Embryonic facial prominence (tissue), 1 donor: ENCODE data around the gene RNF213.
A peak's percentile ranks its signal among the peaks of the same experiment; 100 is the strongest.
"Not testable (repeated sequence)": the region's sequence is repeated elsewhere in the genome, so short reads cannot be mapped to it uniquely, and the experiment has no call there.

Experiments used
- DNase-seq: peaks from one replicate; pipeline ENCODE4 v3.0.0-alpha.2; 2016; ENCODE audit errors: extremely low spot score

RNF213 gene

DNA sequence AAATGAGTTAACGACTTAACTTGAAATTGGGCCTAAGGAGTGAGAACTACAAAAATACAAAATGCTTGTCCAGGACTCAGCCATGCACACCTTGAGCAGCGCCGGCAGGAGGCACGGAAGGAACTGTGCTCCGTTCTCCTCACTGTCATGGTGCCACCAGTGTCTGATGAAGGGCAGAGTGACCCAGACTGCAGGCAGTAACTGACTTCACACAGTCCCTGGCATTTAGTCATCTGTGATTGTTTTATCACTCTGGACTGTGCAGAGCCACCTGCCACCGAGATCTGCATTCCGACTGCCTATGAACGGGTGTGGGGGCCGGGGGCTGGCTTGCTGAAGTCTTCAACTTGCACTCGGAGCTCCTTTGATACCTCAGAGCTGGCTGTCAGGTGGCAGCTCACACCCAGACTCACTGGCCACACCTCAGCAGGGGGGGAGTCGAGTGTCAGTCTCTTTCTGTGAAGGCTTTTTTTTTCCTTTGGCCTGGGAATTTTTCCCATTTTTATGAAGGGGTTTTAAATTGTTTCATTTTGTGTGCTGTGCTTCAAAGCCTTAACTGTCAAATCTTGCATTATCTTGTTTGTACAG is 134.1 kb downstream of the RNF213 start:
- DNase-seq, result no peak

DNA sequence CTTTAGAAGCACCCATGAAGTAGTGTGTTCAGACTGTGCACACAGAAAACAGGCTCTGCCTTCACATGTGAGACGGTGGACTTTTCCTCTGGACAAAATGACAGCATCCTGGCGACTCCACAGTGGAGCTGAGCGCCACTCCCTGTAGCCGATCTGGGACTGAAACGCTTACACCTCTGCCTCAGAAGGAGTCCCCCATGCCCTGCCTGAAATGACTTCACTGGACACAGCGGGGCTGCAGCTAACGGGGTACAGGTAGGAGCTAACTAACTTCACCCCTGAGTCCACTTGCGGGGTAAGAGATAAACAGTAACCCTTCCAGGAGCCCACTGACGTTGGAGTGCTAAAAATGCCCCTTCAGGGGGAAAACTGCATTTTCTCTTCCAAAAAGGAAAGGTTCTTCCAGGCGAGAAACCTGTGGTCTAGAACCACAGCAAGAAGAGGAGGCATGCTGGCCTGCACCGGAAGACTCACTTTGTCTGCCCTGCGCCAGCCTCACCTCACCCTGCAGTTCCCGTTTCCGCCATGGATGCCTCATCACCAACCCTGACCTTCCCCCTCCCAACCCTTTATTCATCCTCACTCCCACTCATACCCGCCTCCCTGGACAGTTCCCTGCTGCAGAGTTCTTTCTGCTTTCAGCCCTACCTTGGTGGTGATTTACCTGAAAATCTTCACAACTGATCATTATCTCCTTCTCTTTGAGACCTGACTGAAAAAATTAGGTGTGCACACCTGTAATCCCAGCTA is 134.9 kb downstream of the RNF213 start:
- DNase-seq, result no peak

DNA sequence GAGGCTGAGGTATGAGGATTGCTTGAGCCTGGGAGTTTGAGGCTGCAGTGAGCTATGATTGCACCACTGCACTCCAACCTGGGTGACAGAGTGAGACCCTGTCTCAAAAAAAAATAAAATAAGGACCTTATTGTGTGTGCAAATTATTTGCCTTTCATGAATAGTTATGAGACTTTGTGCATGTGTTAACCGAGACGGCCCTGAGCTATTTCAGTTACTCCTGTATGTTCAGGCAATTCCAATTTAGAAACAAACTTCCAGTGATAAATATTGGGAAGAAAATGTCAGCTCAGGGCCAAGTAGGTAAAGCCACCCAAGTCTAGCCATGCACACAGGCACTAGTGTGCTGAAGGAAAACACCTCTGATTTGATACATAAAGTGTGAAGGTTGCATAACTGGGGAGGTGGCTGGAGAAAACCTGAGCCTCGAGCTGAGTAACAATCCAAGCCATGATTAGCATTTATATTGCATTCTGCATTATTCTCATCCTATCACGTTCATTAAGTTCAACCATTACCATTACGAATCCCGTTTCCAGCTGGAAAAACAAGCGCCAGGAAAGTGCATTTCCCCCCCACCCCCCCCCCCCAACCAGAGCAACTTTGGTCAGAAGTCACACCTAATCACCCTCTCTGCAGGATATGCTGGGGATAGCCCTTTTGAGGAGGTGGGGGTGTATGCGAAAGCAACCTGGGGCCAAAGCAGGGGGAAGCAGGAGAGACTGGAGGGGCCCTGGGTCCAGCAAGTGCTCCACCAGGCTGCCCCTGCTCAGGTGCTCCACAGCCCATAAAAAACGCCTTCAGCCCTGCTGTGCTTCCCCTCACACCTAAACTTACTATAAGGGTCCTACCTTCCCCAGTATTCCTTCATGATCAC is 135.7 kb downstream of the RNF213 start:
- DNase-seq, result no peak

DNA sequence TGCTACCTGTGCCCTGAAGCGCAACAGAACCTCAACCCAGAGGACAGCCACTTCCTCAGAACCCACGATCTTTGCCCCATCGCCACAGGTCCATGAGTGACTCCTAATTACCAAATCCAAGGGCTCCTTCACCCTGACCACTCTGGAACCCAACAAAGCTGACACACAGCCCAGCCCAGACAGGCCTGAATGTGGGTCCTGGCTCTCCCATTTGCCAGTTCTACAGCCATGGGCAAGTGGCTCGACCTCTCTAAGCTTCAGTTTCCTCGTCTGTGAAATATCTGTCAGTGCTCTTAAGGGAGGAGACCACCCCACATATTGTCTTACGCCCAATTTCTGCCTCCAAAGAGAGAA is 136.4 kb downstream of the RNF213 start:
- DNase-seq, result no peak

DNA sequence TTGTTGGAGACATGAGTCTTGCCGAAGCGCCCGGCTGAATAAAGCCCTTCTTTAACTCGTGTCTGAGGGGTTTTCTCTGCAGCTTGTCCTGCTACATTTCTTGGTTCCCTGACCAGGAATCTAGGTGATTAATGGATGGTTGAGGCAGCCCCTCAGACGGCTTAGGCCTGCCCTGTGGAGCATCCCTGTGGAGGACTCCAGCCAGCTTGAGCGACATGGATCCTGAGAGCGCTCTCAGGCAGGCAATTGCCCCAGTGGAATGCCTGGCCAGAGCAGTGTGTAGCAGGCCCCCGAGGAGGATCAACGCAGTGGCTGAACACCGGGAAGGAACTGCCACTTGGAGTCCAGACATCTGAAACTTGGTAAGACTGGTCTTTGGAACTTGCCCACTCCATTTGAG is 137.0 kb downstream of the RNF213 start:
- DNase-seq, result no peak

DNA sequence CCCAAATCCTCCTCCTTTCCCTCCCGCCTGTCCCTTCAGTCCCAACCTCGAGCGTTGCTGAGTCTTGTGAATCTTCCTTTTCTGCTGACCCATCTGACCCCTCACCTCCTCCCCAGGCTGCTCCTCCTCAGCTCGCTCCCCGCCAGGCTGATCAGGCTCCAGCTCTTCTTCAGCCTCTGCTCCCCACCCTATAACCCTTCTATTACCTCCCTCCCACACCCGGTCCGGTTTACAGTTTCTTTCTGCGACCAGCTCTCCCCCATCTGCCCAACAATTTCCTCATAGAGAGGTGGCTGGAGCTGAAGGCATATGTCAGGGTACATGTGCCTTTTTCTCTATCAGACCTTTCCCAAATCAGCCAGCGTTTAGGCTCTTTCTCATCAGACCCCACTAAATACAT is 140.4 kb downstream of the RNF213 start:
- DNase-seq, result not testable (repeated sequence)

DNA sequence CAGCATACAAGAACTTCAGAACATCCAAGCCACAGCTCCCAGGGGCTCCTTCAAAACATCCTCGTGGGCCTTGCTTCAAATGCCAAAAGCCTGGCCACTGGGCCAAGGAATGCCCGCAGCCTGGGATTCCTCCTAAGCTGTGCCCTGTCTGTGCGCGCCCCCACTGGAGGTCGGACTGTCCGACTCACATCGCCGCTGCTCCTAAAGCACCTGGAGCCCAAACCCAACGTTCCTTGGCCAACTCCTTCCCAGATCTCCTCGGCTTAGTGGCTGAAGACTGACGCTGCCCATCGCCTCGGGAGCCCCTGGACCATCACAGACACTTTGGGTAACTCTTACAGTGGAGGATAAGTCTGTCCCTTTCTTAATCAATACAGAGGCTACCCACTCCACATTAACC is 141.4 kb downstream of the RNF213 start:
- DNase-seq, result not testable (repeated sequence)

DNA sequence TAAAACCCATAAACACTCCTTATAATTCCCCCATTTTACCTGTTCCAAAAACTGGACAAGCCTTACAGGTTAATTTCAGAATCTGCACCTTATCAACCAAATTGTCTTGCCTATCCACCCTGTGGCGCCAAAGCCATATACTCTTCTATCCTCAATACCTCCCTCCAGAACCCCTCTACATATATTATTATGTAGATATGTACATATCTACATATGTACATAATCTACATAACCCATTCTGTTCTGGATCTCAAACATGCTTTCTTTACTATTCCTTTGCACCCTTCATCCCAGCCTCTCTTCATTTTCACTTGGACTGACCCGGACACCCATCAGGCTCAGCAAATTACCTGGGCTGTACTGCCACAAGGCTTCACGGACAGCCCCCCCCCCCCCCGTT is 142.3 kb downstream of the RNF213 start:
- no peak for DNase-seq

DNA sequence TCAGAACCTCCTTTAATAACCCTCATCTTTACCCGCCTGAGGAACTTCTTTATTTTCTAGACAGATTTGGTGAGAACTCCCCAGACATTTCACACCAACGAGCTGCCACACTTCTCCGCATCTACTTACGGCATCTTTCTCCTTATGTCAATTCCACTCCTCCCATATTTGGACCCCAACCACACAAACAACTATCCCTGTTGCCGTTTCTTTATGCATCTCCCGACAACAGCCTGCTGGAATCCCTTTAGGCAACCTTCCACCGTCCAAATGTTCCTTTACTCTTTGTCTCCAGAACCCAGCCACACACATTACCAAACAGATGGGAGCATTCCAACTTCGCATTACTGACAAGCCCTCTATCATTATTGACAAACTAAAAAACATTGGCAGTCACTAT is 145.5 kb downstream of the RNF213 start:
- DNase-seq, result no peak

DNA sequence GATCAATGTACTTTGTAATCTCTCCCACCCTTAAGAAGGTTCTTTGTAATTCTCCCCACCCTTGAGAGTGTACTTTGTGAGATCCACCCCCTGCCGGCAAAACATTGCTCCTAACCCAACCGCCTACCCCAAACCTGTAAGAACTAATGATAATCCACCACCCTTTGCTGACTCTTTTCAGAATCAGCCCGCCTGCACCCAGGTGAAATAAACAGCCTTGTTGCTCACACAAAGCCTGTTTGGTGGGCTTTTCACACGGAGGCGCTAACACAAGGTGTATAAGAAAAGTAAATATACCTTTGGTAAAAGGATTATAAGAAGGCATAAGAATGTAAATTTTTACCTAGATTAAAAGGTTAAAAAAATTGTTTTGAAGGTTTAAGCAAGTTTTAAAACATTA is 147.3 kb downstream of the RNF213 start:
- DNase-seq, result not testable (repeated sequence)

DNA sequence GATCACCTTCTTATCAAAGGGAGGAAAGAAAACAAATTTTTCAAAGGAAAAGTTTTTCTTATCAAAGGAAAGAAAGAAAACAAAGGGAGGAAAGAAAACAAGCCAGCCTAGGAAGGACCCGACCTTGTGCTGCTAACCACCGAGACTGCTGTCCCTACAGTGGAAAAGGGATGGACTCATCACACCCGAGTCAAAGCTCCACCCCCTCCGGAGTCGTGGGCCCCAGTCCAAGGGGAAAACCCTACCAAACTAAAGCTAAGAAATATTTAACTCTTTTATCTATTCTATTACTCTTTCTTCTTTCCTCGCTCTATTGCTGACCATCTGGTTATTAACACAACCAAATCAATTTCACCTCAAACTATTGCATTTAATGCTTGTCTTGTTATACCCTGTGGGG is 148.2 kb downstream of the RNF213 start:
- no peak for DNase-seq

DNA sequence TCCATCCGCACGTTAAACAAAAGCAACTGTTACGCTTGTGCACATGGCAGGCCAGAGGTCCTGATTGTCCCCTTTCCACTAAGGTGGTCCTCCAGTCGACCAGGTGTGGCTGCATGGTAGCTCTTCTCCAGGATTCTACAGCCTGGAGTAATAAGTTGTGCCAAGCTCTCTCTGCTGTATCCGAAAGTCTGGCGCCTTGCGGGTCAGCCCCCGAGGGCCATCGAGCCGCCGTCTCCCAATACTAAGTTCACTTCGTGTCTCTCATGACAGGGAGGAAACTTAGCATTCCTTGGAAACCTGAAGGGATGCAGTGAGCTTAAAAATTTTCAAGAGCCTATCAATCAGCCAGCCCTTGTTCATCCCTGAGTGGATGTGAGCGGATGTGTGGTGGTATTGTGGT is 149.0 kb downstream of the RNF213 start:
- no peak for DNase-seq

DNA sequence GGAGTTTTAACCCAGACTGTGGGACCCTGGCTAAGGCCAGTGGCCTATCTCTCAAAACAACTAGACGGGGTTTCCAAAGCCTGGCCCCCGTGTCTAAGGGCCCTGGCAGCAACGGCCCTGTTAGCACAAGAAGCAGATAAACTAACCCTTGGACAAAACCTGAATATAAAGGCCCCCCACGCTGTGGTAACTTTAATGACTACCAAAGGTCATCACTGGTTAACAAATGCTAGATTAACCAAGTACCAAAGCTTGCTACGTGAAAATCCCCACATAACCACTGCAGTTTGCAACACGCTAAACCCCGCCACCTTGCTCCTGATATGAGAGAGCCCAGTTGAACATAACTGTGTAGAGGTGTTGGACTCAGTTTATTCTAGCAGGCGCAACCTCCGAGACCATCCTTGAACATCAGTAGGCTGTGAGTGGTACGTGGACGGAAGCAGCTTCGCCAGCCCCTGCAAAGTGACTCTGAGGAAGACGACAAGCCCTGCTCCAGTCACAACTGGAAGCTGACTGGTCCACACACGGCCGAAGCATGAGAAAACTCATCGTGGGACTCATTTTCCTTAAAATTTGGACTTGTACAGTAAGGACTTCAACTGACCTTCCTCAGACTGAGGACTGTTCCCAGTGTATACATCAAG is 149.9 kb downstream of the RNF213 start:
- DNase-seq, result not testable (repeated sequence)

DNA sequence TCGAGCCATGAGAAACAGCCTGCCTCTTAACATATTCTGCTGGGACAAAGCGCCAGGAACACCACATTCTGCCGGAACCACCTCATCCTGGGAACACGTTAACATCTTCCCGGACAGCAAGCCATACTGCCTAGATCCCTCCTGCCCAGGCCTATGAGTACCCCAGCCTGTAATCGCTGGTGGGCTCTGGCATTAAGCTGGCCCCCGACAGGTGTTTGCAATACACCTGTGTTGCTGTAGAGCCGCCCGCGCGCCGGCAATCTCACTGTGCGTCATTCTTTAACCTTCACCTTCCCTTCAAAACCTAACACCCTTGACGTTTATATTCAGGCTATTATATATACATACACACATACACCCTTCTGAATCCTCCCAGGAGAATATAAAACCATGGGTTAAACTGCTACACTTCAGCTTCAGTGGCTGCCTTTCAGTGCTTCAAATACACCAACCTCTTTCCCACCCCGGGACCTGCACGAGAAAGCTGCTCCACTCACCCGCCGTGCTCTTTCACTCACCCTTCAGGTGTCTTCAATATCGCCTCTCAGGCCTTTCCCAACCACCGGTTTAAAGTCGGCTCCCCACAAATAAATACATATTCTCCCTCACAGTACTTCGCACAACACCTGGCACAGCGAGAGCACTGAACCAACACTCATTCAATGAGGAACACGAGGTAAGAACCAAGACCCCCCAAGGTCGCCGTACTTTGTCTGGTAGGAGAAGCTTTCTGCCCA is 153.3 kb downstream of the RNF213 start:
- DNase-seq, result no peak

DNA sequence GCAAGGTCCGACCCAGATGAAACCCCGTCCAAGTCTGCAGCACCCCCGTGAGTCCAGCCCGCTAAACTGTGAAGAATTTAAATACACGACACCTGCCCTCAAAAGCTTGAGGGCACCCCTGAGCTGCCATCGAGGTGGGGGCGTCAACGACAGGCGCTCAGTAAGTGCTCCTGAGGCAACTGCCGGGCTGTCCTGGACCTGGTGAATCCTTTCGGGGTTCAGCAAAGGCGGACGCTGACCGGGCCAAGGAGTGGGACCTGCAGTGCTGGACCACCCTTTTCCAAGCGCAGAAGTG is 153.8 kb downstream of the RNF213 start:
- DNase-seq, result no peak

DNA sequence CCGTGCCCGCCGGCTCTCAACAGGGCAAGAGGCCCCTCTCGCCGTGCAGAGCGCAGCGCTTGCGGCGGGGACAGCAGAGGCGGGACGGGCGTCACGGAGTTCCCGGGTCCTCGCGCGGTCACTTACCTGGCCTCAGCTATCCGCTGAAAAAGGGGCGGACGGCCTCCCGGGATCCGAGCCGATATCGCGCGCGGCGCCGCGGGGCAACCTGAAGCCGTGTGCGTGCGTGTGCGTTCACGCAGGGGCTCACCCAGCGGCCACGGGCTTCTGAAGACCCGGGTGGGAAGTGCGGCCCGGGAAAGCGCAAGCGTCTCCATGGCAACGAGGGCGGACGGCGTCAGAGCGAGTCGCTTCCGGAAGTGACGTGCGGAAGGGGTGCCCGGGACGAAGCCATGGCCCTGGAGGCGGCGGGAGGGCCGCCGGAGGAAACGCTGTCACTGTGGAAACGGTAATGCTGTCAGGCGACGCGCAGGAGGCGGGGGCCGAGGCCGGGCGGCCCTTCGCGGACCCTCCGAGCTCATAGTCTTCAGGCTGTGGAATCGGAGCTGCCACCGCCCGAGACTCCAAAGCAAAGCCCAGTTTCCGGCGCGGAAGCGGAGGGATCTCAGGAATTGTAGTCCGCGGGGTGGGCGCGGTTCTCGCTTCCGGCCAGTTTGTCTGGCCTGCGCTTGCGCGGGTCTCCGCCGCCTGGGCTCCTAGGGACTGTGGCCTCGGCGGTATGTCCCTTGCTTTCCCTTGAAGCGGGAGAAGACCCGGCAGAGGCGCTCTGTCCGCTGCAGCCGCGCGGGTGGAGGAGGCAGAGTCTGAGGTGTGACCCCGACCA is 154.4 kb downstream of the RNF213 start, which contains the start of gene ENDOV:
Gene ENDOV (plus strand): TSS at position 365 of the 823 bp plus-strand sequence. CDS start 28 bp downstream, at position 393.
- DNase-seq, result peak; percentile 93

DNA sequence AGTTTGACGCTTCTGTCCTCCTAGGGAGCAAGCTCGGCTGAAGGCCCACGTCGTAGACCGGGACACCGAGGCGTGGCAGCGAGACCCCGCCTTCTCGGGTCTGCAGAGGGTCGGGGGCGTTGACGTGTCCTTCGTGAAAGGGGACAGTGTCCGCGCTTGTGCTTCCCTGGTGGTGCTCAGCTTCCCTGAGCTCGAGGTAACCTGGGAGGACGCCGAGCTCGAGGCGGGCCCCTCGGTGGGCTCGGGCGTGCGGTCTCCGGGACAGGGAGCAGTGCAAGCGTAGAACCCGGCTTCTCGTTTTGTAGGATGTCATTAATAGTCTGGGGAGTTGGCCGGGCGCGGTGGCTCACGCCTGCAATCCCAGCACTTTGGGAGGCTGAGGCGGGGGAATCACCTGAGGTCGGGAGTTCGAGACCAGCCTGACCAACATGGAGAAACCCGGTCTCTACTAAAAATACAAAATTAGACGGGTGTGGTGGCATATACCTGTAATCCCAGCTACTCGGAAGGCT is 155.0 kb downstream of the RNF213 start:
- DNase-seq, result no peak

DNA sequence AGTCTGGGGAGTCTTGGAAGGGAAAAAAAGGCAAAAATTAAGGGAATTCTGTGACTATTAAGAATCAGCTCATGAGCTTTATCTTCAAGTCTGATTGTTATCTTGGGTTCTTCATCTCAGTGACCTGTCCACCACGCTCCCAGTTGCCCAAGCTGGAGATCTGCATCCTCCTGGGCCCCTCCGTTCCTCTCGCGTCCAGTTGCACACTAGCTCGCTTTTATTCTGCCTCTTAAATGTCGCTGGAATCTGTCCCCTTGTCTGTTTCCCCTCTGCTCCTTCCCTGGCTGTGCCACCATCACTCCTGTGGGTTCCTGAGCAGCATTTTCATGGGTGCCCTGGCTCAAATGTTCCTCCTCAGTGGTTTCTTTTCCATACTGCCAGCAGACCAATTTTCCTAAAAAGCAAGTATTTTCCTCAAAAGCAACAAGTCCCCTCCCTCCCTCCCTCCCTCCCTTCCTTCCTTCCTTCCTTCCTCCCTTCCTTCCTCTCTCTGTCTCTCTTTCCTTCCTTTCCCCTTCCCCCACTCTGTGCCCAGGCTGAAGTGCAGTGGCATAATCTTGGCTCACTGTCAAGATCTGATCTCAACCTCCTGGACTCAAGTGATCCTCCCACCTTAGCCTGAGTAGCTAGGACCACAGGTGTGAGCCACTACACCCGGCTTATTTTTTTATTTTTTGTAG is 155.7 kb downstream of the RNF213 start:
- DNase-seq, result no peak

DNA sequence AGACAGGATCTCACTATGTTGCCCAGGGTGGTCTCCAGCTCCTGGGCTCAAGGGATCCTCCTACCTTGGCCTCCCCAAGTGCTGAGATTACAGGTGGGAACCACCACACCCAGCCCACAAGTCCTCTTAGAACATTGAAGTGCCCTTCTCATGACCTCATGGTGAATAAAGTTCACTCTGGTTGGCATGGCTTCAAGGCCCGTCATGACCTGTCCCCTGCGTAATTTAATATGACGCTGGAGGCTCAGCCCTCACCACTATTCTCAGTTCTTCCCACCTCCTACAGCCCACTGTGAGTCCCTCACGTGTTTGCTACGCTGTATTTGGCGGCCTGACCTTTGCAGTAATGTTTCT is 156.3 kb downstream of the RNF213 start:
- no peak for DNase-seq

DNA sequence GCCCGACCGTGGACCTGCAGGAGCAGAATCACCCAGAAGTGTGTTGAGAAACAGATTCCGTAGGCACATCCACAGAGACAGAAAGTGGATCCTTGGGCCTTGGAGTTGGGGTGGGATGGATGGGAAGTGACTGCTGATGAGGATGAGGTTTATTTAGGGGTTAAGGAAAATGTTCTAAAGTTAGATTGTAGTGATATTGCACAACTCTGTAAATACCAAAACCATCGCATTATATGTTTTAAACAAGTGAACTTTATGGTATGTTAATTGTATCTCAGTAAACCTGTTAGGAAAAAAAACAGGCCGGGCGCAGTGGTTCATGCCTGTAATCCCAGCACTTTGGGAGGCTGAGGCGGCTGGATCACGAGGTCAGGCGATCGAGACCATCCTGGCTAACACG is 157.9 kb downstream of the RNF213 start:
- no peak for DNase-seq
